HCT116 (cell line): ENCODE measurements around the gene IREB2. TPM values are rescaled to one million over a fixed set of nuclear protein-coding genes. Genes with fewer than 3 reads are reported as not detected.

Source experiments
- ATAC-seq: fragments of 200-7000 bp; cut with Tn5 transposase; 2 replicates; pipeline ENCODE4 v1.9.1; 2020; ENCODE audit warnings: mild to moderate bottlenecking, moderate library complexity
- BruUV-seq: library from RNA; stranded (reverse); fragments of 400-500 nt; replicated peaks from 2 replicates; lab custom pipeline; 2021; lab: Mats Ljungman, UMichigan
- CTCF ChIA-PET: fragments of 300-600 bp; sonication (Branson Sonifier 250); formaldehyde crosslinking; loops from one replicate; lab custom pipeline; 2021; ENCODE audit warnings: antibody characterized with exemption; lab: Charles Lee
- POLR2A ChIA-PET: fragments of 300-600, 350-600 bp; sonication (Branson Sonifier 250); formaldehyde crosslinking; loops from one replicate; lab custom pipeline; 2021; ENCODE audit warnings: antibody characterized with exemption; lab: Charles Lee
- RAD21 ChIA-PET, 2 experiments: fragments of 300-600 bp; sonication (Branson Sonifier 250); formaldehyde crosslinking; loops; one replicate each; lab custom pipeline; 2023; ENCODE audit warnings: low total read pairs in 2 of 2; ENCODE audit not compliant: uncharacterized antibody in 2 of 2, unreplicated experiment in 2 of 2, low non-redundant PET in 1 of 2; lab: Charles Lee
- DNase-seq: peaks from one replicate; pipeline ENCODE4 v3.0.0-alpha.2; 2010; ENCODE audit warnings: low read depth, low spot score
- H2AFZ ChIP-seq: fragments of 200-600 bp; shearing (Covaris generic), sonication (generic); 2 replicates; pipeline ENCODE4 v1.6.1; 2017; ENCODE audit warnings: low read depth, mixed run types, mixed read lengths, antibody characterized with exemption, low read length; ENCODE audit not compliant: poor library complexity, severe bottlenecking
- H3K27ac ChIP-seq: 2 replicates; pipeline ENCODE4 v1.5.1; 2012; ENCODE audit warnings: low read depth, low read length
- H3K27me3 ChIP-seq: fragments of 200-600 bp; sonication (generic); 2 replicates; pipeline ENCODE4 v1.6.1; 2016; ENCODE audit warnings: mixed run types, low read length, mixed read lengths; ENCODE audit not compliant: insufficient read depth
- H3K36me3 ChIP-seq, 2 experiments: fragments of 200-500 bp in 1 of 2; fragments of 200-600 bp in 1 of 2; sonication (Bioruptor generic) in 1 of 2; sonication (generic) in 1 of 2; 2 replicates each; pipeline versions ENCODE4 v1.5.1 to v1.6.1; 2014 to 2016; ENCODE audit warnings: low read length in 2 of 2, inconsistent platforms in 1 of 2, mixed read lengths in 1 of 2, mixed run types in 1 of 2; ENCODE audit not compliant: insufficient read depth in 2 of 2, control insufficient read depth in 1 of 2
- H3K4me1 ChIP-seq, 2 experiments: fragments of 200-600 bp in 1 of 2; sonication (generic) in 1 of 2; 2 replicates each; pipeline versions ENCODE4 v1.5.1 to v1.6.1; 2012 to 2017; ENCODE audit warnings: low read length in 2 of 2, inconsistent platforms in 1 of 2, mild to moderate bottlenecking in 1 of 2, mixed read lengths in 1 of 2, mixed run types in 1 of 2, moderate library complexity in 1 of 2; ENCODE audit not compliant: insufficient read depth in 2 of 2, control insufficient read depth in 1 of 2
- H3K4me2 ChIP-seq: fragments of 200-600 bp; sonication (generic); 2 replicates; pipeline ENCODE4 v1.6.1; 2017; ENCODE audit warnings: mixed run types, low read length, mixed read lengths
- H3K4me3 ChIP-seq, 2 experiments: fragments of 200-600 bp in 1 of 2; sonication (generic) in 1 of 2; replicated peaks in 1 of 2; 2 replicates each; pipeline ENCODE4 v1.5.1; 2011 to 2016; ENCODE audit warnings: low read length in 2 of 2, control low read depth in 1 of 2, low read depth in 1 of 2, mild to moderate bottlenecking in 1 of 2, mixed read lengths in 1 of 2, mixed run types in 1 of 2
- H3K79me2 ChIP-seq: fragments of 200-600 bp; sonication (generic); 2 replicates; pipeline ENCODE4 v1.6.1; 2017; ENCODE audit warnings: mild to moderate bottlenecking, mixed run types, low read length, moderate library complexity, mixed read lengths; ENCODE audit not compliant: insufficient read depth
- H3K9ac ChIP-seq: fragments of 200-600 bp; sonication (generic); 2 replicates; pipeline ENCODE4 v1.6.1; 2016; ENCODE audit warnings: low read length, mixed read lengths
- H3K9me2 ChIP-seq: fragments of 200-600 bp; sonication (generic), shearing (Covaris generic); 2 replicates; pipeline ENCODE4 v1.6.1; 2017; ENCODE audit warnings: mixed run types, mild to moderate bottlenecking, moderate library complexity; ENCODE audit not compliant: insufficient read depth
- H3K9me3 ChIP-seq, 2 experiments: fragments of 200-500 bp in 1 of 2; fragments of 200-600 bp in 1 of 2; sonication (Bioruptor generic) in 1 of 2; sonication (generic) in 1 of 2; 2 replicates each; pipeline ENCODE4 v1.6.1; 2014 to 2017; ENCODE audit warnings: low read length in 2 of 2, mixed read lengths in 2 of 2, inconsistent platforms in 1 of 2, low read depth in 1 of 2, mild to moderate bottlenecking in 1 of 2, mixed run types in 1 of 2, moderate library complexity in 1 of 2; ENCODE audit not compliant: control insufficient read depth in 1 of 2, insufficient read depth in 1 of 2
- H4K20me1 ChIP-seq: fragments of 200-600 bp; sonication (generic), shearing (Covaris generic); 2 replicates; pipeline ENCODE4 v1.6.1; 2017; ENCODE audit warnings: mixed run types, mild to moderate bottlenecking, moderate library complexity; ENCODE audit not compliant: insufficient read depth
- ATF3 ChIP-seq: IDR thresholded peaks from 2 replicates; pipeline ENCODE4 v1.6.1; 2012
- CBX3 ChIP-seq: IDR thresholded peaks from 2 replicates; pipeline ENCODE4 v1.6.1; 2012; ENCODE audit warnings: low read depth
- ELF1 ChIP-seq: IDR thresholded peaks from 2 replicates; pipeline ENCODE4 v1.6.1; 2012; ENCODE audit warnings: low read depth, borderline replicate concordance
- FOSL1 ChIP-seq: IDR thresholded peaks from 2 replicates; pipeline ENCODE4 v1.6.1; 2012; ENCODE audit warnings: low read depth
- JUND ChIP-seq: IDR thresholded peaks from 2 replicates; pipeline ENCODE4 v1.6.1; 2012
- POLR2A ChIP-seq: IDR thresholded peaks from 2 replicates; pipeline ENCODE4 v1.7.0; 2011; ENCODE audit warnings: borderline replicate concordance; ENCODE audit not compliant: insufficient read depth, insufficient read length; ENCODE audit errors: extremely low read depth
- SIN3A ChIP-seq: IDR thresholded peaks from 2 replicates; pipeline ENCODE4 v1.6.1; 2012; ENCODE audit warnings: low read depth
- TCF7L2 ChIP-seq: IDR thresholded peaks from 2 replicates; pipeline ENCODE4 v1.7.0; 2011; ENCODE audit warnings: borderline replicate concordance, inconsistent platforms; ENCODE audit not compliant: insufficient read depth, insufficient read length; ENCODE audit errors: extremely low read depth
- ZFX ChIP-seq: fragments of 450-650 bp; IDR thresholded peaks from 2 replicates; pipeline ENCODE4 v1.6.1; 2017
- intact Hi-C: fragments of 100-400 bp; cut with micrococcal nuclease; formaldehyde crosslinking; loops from 2 replicates; pipeline ENCODE4 v1.10.0; 2022
- total RNA-seq: library from RNA; stranded (reverse); gene quantifications from one replicate; pipeline ENCODE4 v1.2.1, GENCODE V29; 2021; ENCODE audit not compliant: unreplicated experiment
- TF ChIP-seq, protein P1 (sequence below): IDR thresholded peaks from 2 replicates; pipeline ENCODE4 v1.6.1; 2011; ENCODE audit warnings: mild to moderate bottlenecking, low read length, moderate library complexity; ENCODE audit not compliant: insufficient replicate concordance; ENCODE audit errors: extremely low read depth
- TF ChIP-seq, protein P2 (sequence below): IDR thresholded peaks from 2 replicates; pipeline ENCODE4 v1.6.1; 2012
- TF ChIP-seq, protein P3 (sequence below): IDR thresholded peaks from 2 replicates; pipeline ENCODE4 v1.6.1; 2012; ENCODE audit warnings: low read depth

The IREB2 gene
- total RNA-seq, 1 experiment from 2014 or later, result 57.6 TPM

DNA sequence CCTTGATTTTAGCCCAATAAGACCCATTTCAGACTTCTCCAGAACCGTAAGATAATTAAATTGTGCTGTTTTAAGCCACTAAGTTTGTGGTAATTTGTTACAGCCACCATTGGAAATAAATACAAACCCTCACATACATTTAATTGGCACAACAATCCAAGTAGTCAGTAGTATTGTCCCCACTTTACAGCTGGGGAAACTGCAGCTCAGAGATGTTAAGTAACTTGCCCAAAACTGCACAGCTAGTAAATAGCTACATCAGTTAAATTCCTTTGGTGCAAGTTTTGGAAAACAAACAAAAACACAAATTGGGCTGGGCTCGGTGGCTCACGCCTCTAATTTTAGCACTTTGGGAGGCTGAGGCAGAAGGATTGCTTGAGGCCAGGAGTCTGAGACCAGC lies 13.3 kb upstream of the IREB2 start:
- Histone ChIP-seq H3K4me3 (no peak overlapping the region), H2AFZ (no peak overlapping the region), H3K79me2 (no peaks in the 10 kb centered on the region), H4K20me1 (no peaks in the 10 kb centered on the region), H3K36me3 (no peaks in the 10 kb centered on the region), H3K4me1 (no peaks in the 10 kb centered on the region), H3K27me3 (no peaks in the 10 kb centered on the region), H3K9me3 (no peaks in the 10 kb centered on the region), H3K9me2 (no peaks in the 10 kb centered on the region), H3K9ac (no peak overlapping the region), H3K4me2 (no peak overlapping the region), H3K27ac (no peak overlapping the region)
- no peak for ATAC-seq
- CTCF ChIA-PET, result interaction anchor here (1.7 kb wide), 1 partner anchor 9 kb away, joined by 4 read pairs; no protein-coding TSS in a partner anchor
- BruUV-seq, result no TSS peak
- TF ChIP-seq TCF7L2 (no peak), POLR2A (no peak), SIN3A (no peak), JUND (no peak), ELF1 (no peak), FOSL1 (no peak)
- TF ChIP-seq, protein P1, sequence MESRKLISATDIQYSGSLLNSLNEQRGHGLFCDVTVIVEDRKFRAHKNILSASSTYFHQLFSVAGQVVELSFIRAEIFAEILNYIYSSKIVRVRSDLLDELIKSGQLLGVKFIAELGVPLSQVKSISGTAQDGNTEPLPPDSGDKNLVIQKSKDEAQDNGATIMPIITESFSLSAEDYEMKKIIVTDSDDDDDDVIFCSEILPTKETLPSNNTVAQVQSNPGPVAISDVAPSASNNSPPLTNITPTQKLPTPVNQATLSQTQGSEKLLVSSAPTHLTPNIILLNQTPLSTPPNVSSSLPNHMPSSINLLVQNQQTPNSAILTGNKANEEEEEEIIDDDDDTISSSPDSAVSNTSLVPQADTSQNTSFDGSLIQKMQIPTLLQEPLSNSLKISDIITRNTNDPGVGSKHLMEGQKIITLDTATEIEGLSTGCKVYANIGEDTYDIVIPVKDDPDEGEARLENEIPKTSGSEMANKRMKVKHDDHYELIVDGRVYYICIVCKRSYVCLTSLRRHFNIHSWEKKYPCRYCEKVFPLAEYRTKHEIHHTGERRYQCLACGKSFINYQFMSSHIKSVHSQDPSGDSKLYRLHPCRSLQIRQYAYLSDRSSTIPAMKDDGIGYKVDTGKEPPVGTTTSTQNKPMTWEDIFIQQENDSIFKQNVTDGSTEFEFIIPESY, result no peak
- TF ChIP-seq, protein P2, sequence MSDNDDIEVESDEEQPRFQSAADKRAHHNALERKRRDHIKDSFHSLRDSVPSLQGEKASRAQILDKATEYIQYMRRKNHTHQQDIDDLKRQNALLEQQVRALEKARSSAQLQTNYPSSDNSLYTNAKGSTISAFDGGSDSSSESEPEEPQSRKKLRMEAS, result no peak
- no peak for DNase-seq
- RAD21 ChIA-PET, result no interaction called here
- POLR2A ChIA-PET, result interaction anchor here (1.7 kb wide), 1 partner anchor 13 kb away, joined by 5 read pairs; the partner anchor contains the start of gene IREB2
- intact Hi-C loops, result no loop called here

GRCh38 chr15:78425643-78426042 lies 12.4 kb upstream of the IREB2 start:
- H2AFZ ChIP-seq, result no peak overlapping the region
- H3K9ac ChIP-seq, result no peak overlapping the region
- POLR2A ChIA-PET, result no interaction called here
- H3K4me2 ChIP-seq, result no peak overlapping the region
- CTCF ChIA-PET, result no interaction called here
- intact Hi-C loops, result no loop called here
- DNase-seq (no peak), ATAC-seq (no peak)
- H3K36me3 ChIP-seq, result no peaks in the 10 kb centered on the region
- no TSS peak for BruUV-seq
- H3K4me3 ChIP-seq, result no peak overlapping the region
- H3K4me1 ChIP-seq, result no peaks in the 10 kb centered on the region
- no peaks in the 10 kb centered on the region for H3K9me3 ChIP-seq
- H3K27ac ChIP-seq, result no peak overlapping the region
- no peaks in the 10 kb centered on the region for H3K9me2 ChIP-seq
- no peaks in the 10 kb centered on the region for H4K20me1 ChIP-seq
- H3K27me3 ChIP-seq, result no peaks in the 10 kb centered on the region
- RAD21 ChIA-PET, result no interaction called here
- H3K79me2 ChIP-seq, result no peaks in the 10 kb centered on the region
- TF ChIP-seq, protein P2, result no peak
- TF ChIP-seq, protein P3, sequence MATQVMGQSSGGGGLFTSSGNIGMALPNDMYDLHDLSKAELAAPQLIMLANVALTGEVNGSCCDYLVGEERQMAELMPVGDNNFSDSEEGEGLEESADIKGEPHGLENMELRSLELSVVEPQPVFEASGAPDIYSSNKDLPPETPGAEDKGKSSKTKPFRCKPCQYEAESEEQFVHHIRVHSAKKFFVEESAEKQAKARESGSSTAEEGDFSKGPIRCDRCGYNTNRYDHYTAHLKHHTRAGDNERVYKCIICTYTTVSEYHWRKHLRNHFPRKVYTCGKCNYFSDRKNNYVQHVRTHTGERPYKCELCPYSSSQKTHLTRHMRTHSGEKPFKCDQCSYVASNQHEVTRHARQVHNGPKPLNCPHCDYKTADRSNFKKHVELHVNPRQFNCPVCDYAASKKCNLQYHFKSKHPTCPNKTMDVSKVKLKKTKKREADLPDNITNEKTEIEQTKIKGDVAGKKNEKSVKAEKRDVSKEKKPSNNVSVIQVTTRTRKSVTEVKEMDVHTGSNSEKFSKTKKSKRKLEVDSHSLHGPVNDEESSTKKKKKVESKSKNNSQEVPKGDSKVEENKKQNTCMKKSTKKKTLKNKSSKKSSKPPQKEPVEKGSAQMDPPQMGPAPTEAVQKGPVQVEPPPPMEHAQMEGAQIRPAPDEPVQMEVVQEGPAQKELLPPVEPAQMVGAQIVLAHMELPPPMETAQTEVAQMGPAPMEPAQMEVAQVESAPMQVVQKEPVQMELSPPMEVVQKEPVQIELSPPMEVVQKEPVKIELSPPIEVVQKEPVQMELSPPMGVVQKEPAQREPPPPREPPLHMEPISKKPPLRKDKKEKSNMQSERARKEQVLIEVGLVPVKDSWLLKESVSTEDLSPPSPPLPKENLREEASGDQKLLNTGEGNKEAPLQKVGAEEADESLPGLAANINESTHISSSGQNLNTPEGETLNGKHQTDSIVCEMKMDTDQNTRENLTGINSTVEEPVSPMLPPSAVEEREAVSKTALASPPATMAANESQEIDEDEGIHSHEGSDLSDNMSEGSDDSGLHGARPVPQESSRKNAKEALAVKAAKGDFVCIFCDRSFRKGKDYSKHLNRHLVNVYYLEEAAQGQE, result no peak
- no peak for TF ChIP-seq SIN3A
- no peak for TF ChIP-seq ZFX
- TF ChIP-seq ATF3, result no peak
- TF ChIP-seq TCF7L2, result no peak
- no peak for TF ChIP-seq JUND
- TF ChIP-seq CBX3, result no peak
